H9 (cell line): ENCODE data around the gene FANCF. TPM values are rescaled to one million over a fixed set of nuclear protein-coding genes. Genes with fewer than 3 reads are reported as not detected.

Experiments used
- DNase-seq: peaks from one replicate; pipeline ENCODE4 v3.0.0-alpha.2; 2017
- H2AFZ ChIP-seq: one replicate; pipeline ENCODE4 v1.6.1; 2013; ENCODE audit warnings: mild to moderate bottlenecking, low read length, control low read depth, moderate library complexity
- H2AK5ac ChIP-seq: 2 replicates; pipeline ENCODE4 v1.6.1; 2013; ENCODE audit warnings: low read length, control low read depth, mixed read lengths; ENCODE audit not compliant: insufficient read length
- H2BK120ac ChIP-seq: one replicate; pipeline ENCODE4 v1.6.1; 2013; ENCODE audit warnings: low read depth, mild to moderate bottlenecking, low read length, control low read depth, inconsistent platforms; ENCODE audit not compliant: poor library complexity, severe bottlenecking
- H2BK12ac ChIP-seq: 2 replicates; pipeline ENCODE4 v1.6.1; 2013; ENCODE audit warnings: low read length, control low read depth, mixed read lengths, low read depth; ENCODE audit not compliant: insufficient read length
- H2BK15ac ChIP-seq: 2 replicates; pipeline ENCODE4 v1.6.1; 2013; ENCODE audit warnings: low read depth, low read length, control low read depth
- H2BK20ac ChIP-seq: one replicate; pipeline ENCODE4 v1.6.1; 2013; ENCODE audit warnings: low read depth, mild to moderate bottlenecking, low read length, control low read depth, inconsistent platforms; ENCODE audit not compliant: poor library complexity, severe bottlenecking
- H2BK5ac ChIP-seq: 2 replicates; pipeline ENCODE4 v1.6.1; 2013; ENCODE audit warnings: low read length, control low read depth, mixed read lengths; ENCODE audit not compliant: insufficient read length
- H3K14ac ChIP-seq: 2 replicates; pipeline ENCODE4 v1.6.1; 2013; ENCODE audit warnings: low read length, control low read depth; ENCODE audit not compliant: insufficient read depth
- H3K18ac ChIP-seq: 2 replicates; pipeline ENCODE4 v1.6.1; 2013; ENCODE audit warnings: low read depth, mild to moderate bottlenecking, mixed read lengths, low read length, control low read depth; ENCODE audit not compliant: insufficient read length
- H3K23ac ChIP-seq: 2 replicates; pipeline ENCODE4 v1.6.1; 2013; ENCODE audit warnings: low read length, control low read depth, mixed read lengths, low read depth; ENCODE audit not compliant: insufficient read length
- H3K23me2 ChIP-seq: 2 replicates; pipeline ENCODE4 v1.6.1; 2013; ENCODE audit warnings: low read depth, mild to moderate bottlenecking, mixed read lengths, low read length, control low read depth; ENCODE audit not compliant: insufficient read length, poor library complexity, severe bottlenecking
- H3K27ac ChIP-seq: 2 replicates; pipeline ENCODE4 v1.5.1; 2013; ENCODE audit warnings: low read length, control low read depth, mixed read lengths, low read depth; ENCODE audit not compliant: insufficient read length
- H3K27me3 ChIP-seq: 2 replicates; pipeline ENCODE4 v1.6.1; 2013; ENCODE audit warnings: low read length, control low read depth, inconsistent platforms; ENCODE audit not compliant: insufficient read depth
- H3K4ac ChIP-seq: 2 replicates; pipeline ENCODE4 v1.6.1; 2013; ENCODE audit warnings: low read depth, mild to moderate bottlenecking, control low read depth, inconsistent platforms, low read length, moderate library complexity
- H3K4me1 ChIP-seq: 2 replicates; pipeline ENCODE4 v1.6.1; 2013; ENCODE audit warnings: low read length, control low read depth, inconsistent platforms; ENCODE audit not compliant: insufficient read depth
- H3K4me2 ChIP-seq: 2 replicates; pipeline ENCODE4 v1.6.1; 2013; ENCODE audit warnings: low read length, control low read depth, mixed read lengths; ENCODE audit not compliant: insufficient read length, insufficient read depth
- H3K56ac ChIP-seq: 2 replicates; pipeline ENCODE4 v1.6.1; 2013; ENCODE audit warnings: low read depth, mild to moderate bottlenecking, mixed read lengths, low read length, control low read depth; ENCODE audit not compliant: insufficient read length
- H3K79me1 ChIP-seq: 2 replicates; pipeline ENCODE4 v1.6.1; 2013; ENCODE audit warnings: low read depth, mild to moderate bottlenecking, moderate library complexity, low read length, control low read depth, inconsistent platforms; ENCODE audit not compliant: insufficient read depth, poor library complexity, severe bottlenecking
- H3K79me2 ChIP-seq: 2 replicates; pipeline ENCODE4 v1.6.1; 2013; ENCODE audit warnings: low read length, control low read depth, inconsistent platforms; ENCODE audit not compliant: insufficient read depth
- H3K9ac ChIP-seq: 2 replicates; pipeline ENCODE4 v1.6.1; 2013; ENCODE audit warnings: low read length, control low read depth, mixed read lengths; ENCODE audit not compliant: insufficient read length; ENCODE audit errors: extremely low read depth
- H3K9me3 ChIP-seq: one replicate; pipeline ENCODE4 v1.6.1; 2013; ENCODE audit warnings: low read depth, low read length, inconsistent platforms; ENCODE audit not compliant: control insufficient read depth
- H3T11ph ChIP-seq: one replicate; pipeline ENCODE4 v1.6.1; 2013; ENCODE audit warnings: mild to moderate bottlenecking, low read length, control low read depth, inconsistent platforms
- H4K20me1 ChIP-seq: one replicate; pipeline ENCODE4 v1.6.1; 2013; ENCODE audit not compliant: control insufficient read depth, insufficient read length, insufficient read depth
- H4K5ac ChIP-seq: 2 replicates; pipeline ENCODE4 v1.6.1; 2013; ENCODE audit warnings: low read depth, mild to moderate bottlenecking, mixed read lengths, low read length, control low read depth; ENCODE audit not compliant: insufficient read length
- H4K8ac ChIP-seq: replicated peaks from 2 replicates; pipeline ENCODE4 v1.6.1; 2013; ENCODE audit warnings: low read length, control low read depth, mixed read lengths, low read depth; ENCODE audit not compliant: insufficient read length
- H4K91ac ChIP-seq: 2 replicates; pipeline ENCODE4 v1.6.1; 2013; ENCODE audit warnings: low read depth, mild to moderate bottlenecking, moderate library complexity, mixed read lengths, low read length, control low read depth; ENCODE audit not compliant: insufficient read length
- H3K27ac Mint-ChIP-seq, 3 experiments: 2 replicates in 2 of 3; 3 replicates in 1 of 3; pipeline ENCODE4 v1.8.0; 2020 to 2021; ENCODE audit warnings: mixed read lengths in 3 of 3, mild to moderate bottlenecking in 1 of 3, moderate library complexity in 1 of 3
- H3K27me3 Mint-ChIP-seq: 2 replicates; pipeline ENCODE4 v1.8.0; 2021; ENCODE audit warnings: low read depth, mild to moderate bottlenecking, moderate library complexity, mixed read lengths
- H3K36me3 Mint-ChIP-seq, 3 experiments: 2 replicates in 2 of 3; 3 replicates in 1 of 3; pipeline ENCODE4 v1.8.0; 2020 to 2021; ENCODE audit warnings: low read depth in 3 of 3, mixed read lengths in 3 of 3; ENCODE audit not compliant: insufficient read depth in 1 of 3
- H3K4me1 Mint-ChIP-seq, 2 experiments: 2 replicates each; pipeline ENCODE4 v1.8.0; 2020; ENCODE audit warnings: mixed read lengths in 2 of 2
- H3K4me3 Mint-ChIP-seq, 2 experiments: 2 replicates in 1 of 2; 3 replicates in 1 of 2; pipeline ENCODE4 v1.8.0; 2020 to 2021; ENCODE audit warnings: mild to moderate bottlenecking in 2 of 2, mixed read lengths in 2 of 2, moderate library complexity in 1 of 2
- H3K9me3 Mint-ChIP-seq, 2 experiments: 2 replicates in 1 of 2; 3 replicates in 1 of 2; pipeline ENCODE4 v1.8.0; 2020; ENCODE audit warnings: mild to moderate bottlenecking in 2 of 2, mixed read lengths in 2 of 2, moderate library complexity in 1 of 2
- WGBS: extraction: QIAGEN DNeasy Blood & Tissue Kit; methylation state at CpG from one replicate; pipeline ENCODE4 v1.1.7; 2013; ENCODE audit warnings: missing lambda C conversion rate, low lambda C conversion rate, mixed read lengths; ENCODE audit not compliant: insufficient read length; ENCODE audit errors: extremely low coverage; 5-methylcytosine and 5-hydroxymethylcytosine counted together
- total RNA-seq: library from RNA; stranded (reverse); gene quantifications from 2 replicates; pipeline ENCODE4 v1.2.1, GENCODE V29; 2021
- TF ChIP-seq, protein P1 (sequence below): fragments of 200-600 bp; sonication (generic); conservative IDR thresholded peaks from 3 replicates; pipeline ENCODE4 v1.8.0; 2021; ENCODE audit warnings: antibody characterized with exemption, mild to moderate bottlenecking

FANCF gene
- total RNA-seq, 1 experiment from 2014 or later, result 15.3 TPM

DNA sequence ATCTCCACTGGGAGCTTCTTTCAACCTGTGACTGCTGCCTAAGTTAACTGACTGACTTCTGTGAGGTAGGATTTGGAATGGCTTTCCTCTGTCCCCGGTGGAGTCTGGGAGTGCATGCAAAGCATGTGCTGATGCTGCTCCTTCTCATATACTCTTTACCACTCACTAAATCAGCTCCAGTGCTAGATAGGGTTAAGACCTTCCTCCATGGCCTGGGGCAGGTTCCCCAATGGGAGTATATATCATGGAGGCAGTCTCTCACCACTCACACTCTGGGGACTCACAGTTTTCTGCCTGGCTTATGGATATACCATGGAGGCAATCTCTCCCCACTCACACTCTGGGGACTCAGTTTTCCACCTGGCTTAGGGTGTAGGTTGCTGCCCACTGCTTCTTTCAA, 10.1 kb upstream of the FANCF start:
- Histone ChIP-seq H2BK15ac (no peak overlapping the region), H3K79me1 (no peaks in the 10 kb centered on the region), H3K4me2 (no peak overlapping the region), H3K4me1 (no peaks in the 10 kb centered on the region; the same call in 1 of the 2 replicates), H2BK20ac (no peak overlapping the region), H4K8ac (no peak overlapping the region), H4K91ac (no peak overlapping the region), H3K23me2 (no peaks in the 10 kb centered on the region), H2BK120ac (no peak overlapping the region), H3T11ph (no peak overlapping the region), H2AK5ac (no peak overlapping the region), H2BK12ac (no peak overlapping the region), H3K18ac (no peak overlapping the region), H3K9ac (no peak overlapping the region), H2BK5ac (no peak overlapping the region), H3K27me3 (no peaks in the 10 kb centered on the region; the same call in 1 of the 2 replicates), H3K27ac (no peak overlapping the region), H3K23ac (no peak overlapping the region), H3K9me3 (no peaks in the 10 kb centered on the region), H3K79me2 (no peaks in the 10 kb centered on the region), H3K14ac (no peak overlapping the region), H3K4ac (no peak overlapping the region), H4K5ac (no peak overlapping the region), H4K20me1 (no peaks in the 10 kb centered on the region), H3K56ac (no peak overlapping the region), H2AFZ (no peak overlapping the region)
- H3K27me3 Mint-ChIP-seq, result peaks cover 18% of the 10 kb centered on the region
- TF ChIP-seq, protein P1, sequence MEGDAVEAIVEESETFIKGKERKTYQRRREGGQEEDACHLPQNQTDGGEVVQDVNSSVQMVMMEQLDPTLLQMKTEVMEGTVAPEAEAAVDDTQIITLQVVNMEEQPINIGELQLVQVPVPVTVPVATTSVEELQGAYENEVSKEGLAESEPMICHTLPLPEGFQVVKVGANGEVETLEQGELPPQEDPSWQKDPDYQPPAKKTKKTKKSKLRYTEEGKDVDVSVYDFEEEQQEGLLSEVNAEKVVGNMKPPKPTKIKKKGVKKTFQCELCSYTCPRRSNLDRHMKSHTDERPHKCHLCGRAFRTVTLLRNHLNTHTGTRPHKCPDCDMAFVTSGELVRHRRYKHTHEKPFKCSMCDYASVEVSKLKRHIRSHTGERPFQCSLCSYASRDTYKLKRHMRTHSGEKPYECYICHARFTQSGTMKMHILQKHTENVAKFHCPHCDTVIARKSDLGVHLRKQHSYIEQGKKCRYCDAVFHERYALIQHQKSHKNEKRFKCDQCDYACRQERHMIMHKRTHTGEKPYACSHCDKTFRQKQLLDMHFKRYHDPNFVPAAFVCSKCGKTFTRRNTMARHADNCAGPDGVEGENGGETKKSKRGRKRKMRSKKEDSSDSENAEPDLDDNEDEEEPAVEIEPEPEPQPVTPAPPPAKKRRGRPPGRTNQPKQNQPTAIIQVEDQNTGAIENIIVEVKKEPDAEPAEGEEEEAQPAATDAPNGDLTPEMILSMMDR, result no peak
- peak; percentile 32 for DNase-seq
- no peaks in the 10 kb centered on the region for H3K9me3 Mint-ChIP-seq
- peak overlapping the region in 2 of 3 experiments; percentile 42 to 65; a peak in 3 of 7 replicates for H3K27ac Mint-ChIP-seq
- H3K36me3 Mint-ChIP-seq, result no peaks in the 10 kb centered on the region; a peak in 1 of 7 replicates
- peak overlapping the region in 1 of 2 experiments; percentile 30; a peak in 1 of 5 replicates for H3K4me3 Mint-ChIP-seq
- peaks cover 30 to 31% of the 10 kb centered on the region in 2 experiments for H3K4me1 Mint-ChIP-seq
- WGBS, result no CpG with 5 or more reads among the region's 1 CpG
